Erythroblast (primary cell): ENCODE measurements around the gene TTLL5.

Experiments used
- GATA1 ChIP-seq: IDR thresholded peaks from 2 replicates; pipeline ENCODE4 v1.6.1; 2011; ENCODE audit warnings: low read depth, mild to moderate bottlenecking, control low read depth, low read length, moderate library complexity
- POLR2A ChIP-seq: IDR thresholded peaks from 2 replicates; pipeline ENCODE4 v1.6.1; 2011; ENCODE audit warnings: mild to moderate bottlenecking, low read length

- TF ChIP-seq POLR2A (no peak), GATA1 (no peak)
Measured at GRCh38 chr14:75847584-75847983, 186.5 kb downstream of the TTLL5 start.
